Measurements from ENCODE around the gene TFPI. TPM values are rescaled to one million over a fixed set of nuclear protein-coding genes. Genes with fewer than 3 reads are reported as not detected.

TFPI gene
- total RNA-seq, 1 experiment from 2014 or later, result 29.1 TPM

GRCh38 chr2:187422282-187422681 is 132.0 kb downstream of the TFPI start:
- H3K27me3 ChIP-seq (ENCODE audit: insufficient read depth, low read length), result no peaks in the 10 kb centered on the region
- ATAC-seq, result no peak
- RAD21 ChIA-PET (ENCODE audit: low non-redundant PET in 1 of 2, low total read pairs in 2 of 2, uncharacterized antibody in 2 of 2, unreplicated experiment in 2 of 2), result no interaction called here
- H2AFZ ChIP-seq (ENCODE audit: low read depth, low read length, poor library complexity, severe bottlenecking), result no peak overlapping the region
- TF ChIP-seq MAX (IDR thresholded peaks at IDR 0.05) (no peak), RAD21 (IDR thresholded peaks at IDR 0.05; ENCODE audit: low read depth) (no peak), CEBPB (IDR thresholded peaks at IDR 0.05; ENCODE audit: low read depth) (no peak), POLR2AphosphoS5 (IDR thresholded peaks at IDR 0.05; ENCODE audit: low read depth, low read length) (no peak), ELF1 (IDR thresholded peaks at IDR 0.05; ENCODE audit: borderline replicate concordance, low read depth) (no peak), REST (IDR thresholded peaks at IDR 0.05; ENCODE audit: low read depth) (no peak), CBX3 (IDR thresholded peaks at IDR 0.05; ENCODE audit: low read depth) (no peak), ZFX (IDR thresholded peaks at IDR 0.05) (no peak), CTCF (IDR thresholded peaks at IDR 0.05 in 2 of 3, conservative IDR thresholded peaks at IDR 0.05 in 1 of 3; ENCODE audit: borderline replicate concordance in 1 of 3, insufficient read depth in 1 of 3, low read depth in 2 of 3, low read length in 2 of 3) (no peak), POLR2A (IDR thresholded peaks at IDR 0.05; ENCODE audit: borderline replicate concordance, extremely low read depth, insufficient read depth, insufficient read length) (no peak), FOSL1 (IDR thresholded peaks at IDR 0.05; ENCODE audit: low read depth) (no peak), ZNF274 (IDR thresholded peaks at IDR 0.05; ENCODE audit: low read depth, low read length) (no peak), SP1 (IDR thresholded peaks at IDR 0.05; ENCODE audit: low read depth) (no peak), ATF3 (IDR thresholded peaks at IDR 0.05) (no peak), EZH2 (IDR thresholded peaks at IDR 0.05) (no peak)
- H3K9me3 ChIP-seq (ENCODE audit: control insufficient read depth in 1 of 2, insufficient read depth in 1 of 2, low read depth in 1 of 2, low read length in 2 of 2), result no peaks in the 10 kb centered on the region
- no TSS peak for BruUV-seq (replicated peaks)
- DNase-seq (ENCODE audit: low read depth, low spot score), result no peak
- POLR2A ChIA-PET, result no interaction called here
- H3K4me2 ChIP-seq (ENCODE audit: low read length), result no peak overlapping the region
- no peak overlapping the region for H3K27ac ChIP-seq (ENCODE audit: low read depth, low read length)
- no peaks in the 10 kb centered on the region for H3K79me2 ChIP-seq (ENCODE audit: insufficient read depth, low read length)
- CTCF ChIA-PET, result no interaction called here
- H4K20me1 ChIP-seq (ENCODE audit: insufficient read depth), result no peaks in the 10 kb centered on the region
- no peaks in the 10 kb centered on the region; the same call in 1 of the 2 replicates for H3K9me2 ChIP-seq (ENCODE audit: insufficient read depth)
- H3K36me3 ChIP-seq (ENCODE audit: control insufficient read depth in 1 of 2, insufficient read depth in 2 of 2, low read length in 2 of 2), result no peaks in the 10 kb centered on the region
- no peak overlapping the region for H3K4me3 ChIP-seq (replicated peaks in 1 of 2; ENCODE audit: low read depth in 1 of 2, low read length in 2 of 2)
- intact Hi-C loops (cut with micrococcal nuclease), result no loop called here
- H3K4me1 ChIP-seq (ENCODE audit: control insufficient read depth in 1 of 2, insufficient read depth in 2 of 2, low read length in 2 of 2), result peaks cover 0 to 4% of the 10 kb centered on the region in 2 experiments; a peak in 1 of 4 replicates
- no peak overlapping the region for H3K9ac ChIP-seq (ENCODE audit: low read length)

Measured in HCT116 (cell line).